HepG2 (cell line): ENCODE data around the gene TEX48. TPM values are rescaled to one million over a fixed set of nuclear protein-coding genes. Genes with fewer than 3 reads are reported as not detected.

Source experiments
- ATAC-seq: fragments of 200-7000 bp; cut with Tn5 transposase; 3 replicates; pipeline ENCODE4 v1.9.1; 2020; ENCODE audit warnings: mild to moderate bottlenecking, moderate library complexity
- BruUV-seq: library from RNA; stranded (reverse); fragments of 400-500 nt; replicated peaks from 2 replicates; lab custom pipeline; 2021; lab: Mats Ljungman, UMichigan
- CTCF ChIA-PET: fragments of 300-600 bp; formaldehyde crosslinking; extraction: SDS; loops from one replicate; lab custom pipeline; 2021; ENCODE audit warnings: low total read pairs, inconsistent platforms, low intra/inter-chr PET ratio; lab: Yijun Ruan, JAX
- POLR2A ChIA-PET: fragments of 350-600 bp; sonication (Branson Sonifier 250); formaldehyde crosslinking; loops from one replicate; lab custom pipeline; 2020; ENCODE audit warnings: antibody characterized with exemption, inconsistent platforms; lab: Yijun Ruan, JAX
- DNase-seq: peaks from one replicate; pipeline ENCODE4 v3.0.0-alpha.2; 2015; ENCODE audit warnings: low spot score
- FAIRE-seq: peaks from 3 replicates; lab custom pipeline; 2011; peaks lifted over from hg19 to GRCh38; lab: Jason Lieb, UNC
- H2AFZ ChIP-seq: one replicate; pipeline ENCODE4 v1.6.1; 2011; ENCODE audit warnings: low read length, inconsistent platforms
- H3K27ac ChIP-seq: fragments of 300-600 bp; 3 replicates; pipeline ENCODE4 v1.8.0; 2011; ENCODE audit warnings: mixed run types, mild to moderate bottlenecking, mixed read lengths, low read length, inconsistent platforms; ENCODE audit not compliant: insufficient read depth; ENCODE audit errors: extremely low read length
- H3K27me3 ChIP-seq, 2 experiments: fragments of 200-600 bp in 1 of 2; 2 replicates in 1 of 2; 3 replicates in 1 of 2; pipeline versions ENCODE4 v1.6.0 to v1.8.0; 2011; ENCODE audit warnings: low read length in 2 of 2, mild to moderate bottlenecking in 2 of 2, moderate library complexity in 2 of 2, inconsistent platforms in 1 of 2; ENCODE audit not compliant: insufficient read depth in 2 of 2, control insufficient read depth in 1 of 2
- H3K36me3 ChIP-seq, 2 experiments: fragments of 200-600 bp in 1 of 2; replicated peaks in 1 of 2; 2 replicates in 1 of 2; 3 replicates in 1 of 2; pipeline versions ENCODE4 v1.5.1 to v1.8.0; 2011; ENCODE audit warnings: low read length in 2 of 2, inconsistent platforms in 1 of 2; ENCODE audit not compliant: insufficient read depth in 2 of 2, control insufficient read depth in 1 of 2
- H3K4me1 ChIP-seq: 2 replicates; pipeline ENCODE4 v1.5.1; 2012; ENCODE audit warnings: low read length, inconsistent platforms; ENCODE audit not compliant: insufficient read depth
- H3K4me2 ChIP-seq: 2 replicates; pipeline ENCODE4 v1.6.0; 2011; ENCODE audit warnings: low read depth, low read length, inconsistent platforms
- H3K4me3 ChIP-seq, 3 experiments: fragments of 200-600 bp in 1 of 3; sonication (generic), shearing (Covaris generic) in 1 of 3; replicated peaks in 1 of 3; 2 replicates each; pipeline ENCODE4 v1.5.1; 2011 to 2016; ENCODE audit warnings: low read length in 3 of 3, inconsistent platforms in 2 of 3, low read depth in 2 of 3, mild to moderate bottlenecking in 2 of 3, control low read depth in 1 of 3, mixed read lengths in 1 of 3; ENCODE audit not compliant: insufficient read depth in 1 of 3
- H3K79me2 ChIP-seq: one replicate; pipeline ENCODE4 v1.6.1; 2011; ENCODE audit warnings: low read length, inconsistent platforms; ENCODE audit not compliant: insufficient read depth
- H3K9ac ChIP-seq: 2 replicates; pipeline ENCODE4 v1.6.0; 2011; ENCODE audit warnings: mild to moderate bottlenecking, low read depth, low read length, inconsistent platforms; ENCODE audit not compliant: insufficient read depth
- H3K9me3 ChIP-seq: 2 replicates; pipeline ENCODE4 v1.5.1; 2012; ENCODE audit warnings: mild to moderate bottlenecking, low read length
- H4K20me1 ChIP-seq: 2 replicates; pipeline ENCODE4 v1.6.0; 2011; ENCODE audit warnings: inconsistent platforms, mild to moderate bottlenecking, low read length, moderate library complexity; ENCODE audit not compliant: insufficient read depth
- CEBPZ ChIP-seq: IDR thresholded peaks from 2 replicates; pipeline ENCODE4 v1.6.1; 2012; ENCODE audit warnings: low read length, improper control_type of control experiment
- ERF ChIP-seq: IDR thresholded peaks from 2 replicates; pipeline ENCODE4 v1.6.1; 2018; ENCODE audit warnings: missing biosample characterization, missing genetic modification reagents
- FOXK2 ChIP-seq: fragments of 450-650 bp; IDR thresholded peaks from 2 replicates; pipeline ENCODE4 v1.6.1; 2016
- FUBP1 ChIP-seq: sonication (generic); formaldehyde crosslinking; IDR thresholded peaks from 2 replicates; pipeline ENCODE4 v1.5.1; 2020; ENCODE audit warnings: missing genetic modification reagents, mild to moderate bottlenecking, borderline replicate concordance
- MLLT10 ChIP-seq: sonication (generic); formaldehyde crosslinking; IDR thresholded peaks from 2 replicates; pipeline ENCODE4 v1.4.0; 2020; ENCODE audit warnings: missing genetic modification reagents
- MYPOP ChIP-seq: sonication (generic); formaldehyde crosslinking; IDR thresholded peaks from 2 replicates; pipeline ENCODE4 v1.8.1; 2023; ENCODE audit warnings: mild to moderate bottlenecking, moderate library complexity, missing genetic modification reagents
- TAF1 ChIP-seq: sonication (generic); formaldehyde crosslinking; IDR thresholded peaks from 2 replicates; pipeline ENCODE4 v1.4.0; 2020; ENCODE audit warnings: missing genetic modification reagents
- ZIK1 ChIP-seq: sonication (generic); formaldehyde crosslinking; IDR thresholded peaks from 2 replicates; pipeline ENCODE4 v1.5.0; 2020; ENCODE audit warnings: mild to moderate bottlenecking, low read depth, missing genetic modification reagents, borderline replicate concordance
- ZNF101 ChIP-seq: sonication (generic); formaldehyde crosslinking; IDR thresholded peaks from 2 replicates; pipeline ENCODE4 v1.4.0; 2020; ENCODE audit warnings: mild to moderate bottlenecking, low read depth, missing genetic modification reagents, borderline replicate concordance
- ZNF451 ChIP-seq: sonication (generic); formaldehyde crosslinking; IDR thresholded peaks from 2 replicates; pipeline ENCODE4 v1.5.0; 2020; ENCODE audit warnings: mild to moderate bottlenecking, missing genetic modification reagents
- WGBS: methylation state at CpG from one replicate; pipeline ENCODE4 v1.1.6; 2017; ENCODE audit warnings: low lambda C conversion rate; 5-methylcytosine and 5-hydroxymethylcytosine counted together
- in situ Hi-C: cut with HindIII; loops from 2 replicates; pipeline ENCODE4 v1.10.0; 2017; ENCODE audit warnings: low pct_unique_long_range_greater_than_20kb; ENCODE audit not compliant: extremely low pct_ligation_motif_present
- intact Hi-C: fragments of 100-400 bp; cut with micrococcal nuclease; formaldehyde crosslinking; loops from one replicate; pipeline ENCODE4 v1.10.0; 2022; ENCODE audit not compliant: unreplicated experiment
- polyA plus RNA-seq, 8 experiments: library from polyadenylated mRNA; depleted of rRNA in 3 of 8; stranded (reverse) in 7 of 8; unstranded in 1 of 8; fragments of >200 nt; fragmentation: Illumina TruSeq in 4 of 8; extraction: Trizol in 4 of 8; gene quantifications; 2 replicates each; pipeline versions ENCODE4 v1.2.1 to v1.2.3, GENCODE V29; 2011 to 2016; ENCODE audit warnings: low read depth in 4 of 8, missing spikeins in 1 of 8, mixed read lengths in 1 of 8; ENCODE audit not compliant: insufficient read depth in 1 of 8
- total RNA-seq, 5 experiments: library from RNA; depleted of rRNA; stranded (reverse); fragments of >200 nt; fragmentation: Illumina TruSeq; extraction: Trizol; gene quantifications; 2 replicates each; pipeline ENCODE4 v1.2.3, GENCODE V29; 2016; ENCODE audit warnings: low read depth in 1 of 5

TEX48 gene
- total and polyA plus RNA-seq, 2 of the 13 experiments (the other 11 are each of a cell fraction or from before 2014, with no cell fraction given) = not detected

DNA sequence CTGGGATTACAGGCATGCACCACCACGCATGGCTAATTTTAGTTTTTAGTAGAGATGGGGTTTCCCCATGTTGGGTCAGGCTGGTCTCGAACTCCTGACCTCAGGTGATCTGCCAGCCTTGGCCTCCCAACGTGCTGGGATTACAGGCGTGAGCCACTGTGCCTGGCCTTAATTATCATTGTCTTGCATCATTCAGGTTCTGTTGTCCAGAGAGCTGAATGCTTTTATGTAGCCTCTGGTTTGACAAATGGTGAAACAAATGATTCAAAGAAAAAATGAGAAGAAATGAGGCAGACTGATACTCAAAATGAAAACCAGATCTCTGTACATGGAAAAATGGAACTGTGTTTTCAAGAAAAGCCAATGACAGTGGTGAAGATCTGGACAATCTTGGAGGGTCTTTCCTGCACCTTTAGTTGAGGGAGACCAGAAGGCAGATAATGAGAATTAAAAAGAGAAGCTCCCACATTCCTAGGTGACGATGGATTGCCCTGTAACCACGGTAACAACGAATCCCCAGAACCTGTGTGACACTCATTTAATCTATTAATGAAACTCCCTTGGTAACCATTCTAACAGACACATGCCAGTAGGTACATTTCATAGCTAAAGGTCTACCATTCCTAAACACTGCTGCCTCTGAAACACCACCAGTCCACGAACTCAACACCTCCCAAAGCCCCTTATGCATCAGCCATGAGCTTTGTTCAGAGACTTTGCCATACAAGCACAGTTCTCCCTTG, 1.6 kb downstream of the TEX48 start:
- DNase-seq = no peak
- Histone ChIP-seq H3K27me3 (no peaks in the 10 kb centered on the region), H3K79me2 (no peaks in the 10 kb centered on the region), H3K9me3 (no peaks in the 10 kb centered on the region), H3K27ac (no peak overlapping the region), H3K9ac (no peak overlapping the region), H3K36me3 (no peaks in the 10 kb centered on the region), H3K4me1 (peaks cover 8% of the 10 kb centered on the region), H3K4me2 (no peak overlapping the region), H4K20me1 (no peaks in the 10 kb centered on the region), H3K4me3 (no peak overlapping the region), H2AFZ (no peak overlapping the region)
- in situ Hi-C loops = loop anchor here (5.0 to 10.0 kb wide), 3 partner anchors 232 to 844 kb away; no protein-coding TSS in a partner anchor
- no peak for FAIRE-seq
- TF ChIP-seq ZIK1 (no peak), TAF1 (CRISPR knock-in tag) (no peak)
- no peak for ATAC-seq
- no TSS peak for BruUV-seq
- 2% methylated on average over 8 of the region's 8 CpGs for WGBS
- POLR2A ChIA-PET = no interaction called here
- intact Hi-C loops = loop anchor here (1.0 to 5.0 kb wide), 5 partner anchors 41 to 842 kb away; no protein-coding TSS in a partner anchor
- CTCF ChIA-PET = interaction anchor here (1.3 to 3.4 kb wide), 5 partner anchors 41 to 844 kb away, joined by 3 to 46 read pairs (median 9); no protein-coding TSS in a partner anchor

DNA sequence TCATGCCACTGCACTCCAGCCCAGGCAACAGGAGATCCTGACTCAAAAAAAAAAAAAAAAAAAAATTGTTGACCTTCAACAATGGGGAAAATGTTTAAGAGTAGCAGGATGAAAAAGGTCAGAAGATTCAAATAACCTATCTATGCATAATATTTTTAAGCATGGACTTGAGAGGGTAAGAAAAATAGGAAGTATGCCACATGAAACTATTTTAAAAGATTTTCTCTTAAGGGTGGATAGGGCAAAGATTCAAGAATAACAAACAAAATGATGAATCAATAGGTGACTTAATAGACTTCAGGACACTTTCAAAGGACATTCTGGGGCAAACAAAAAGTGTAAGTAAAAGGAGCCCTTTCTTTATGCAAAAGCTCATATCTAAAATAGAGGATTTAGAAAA, 3.2 kb downstream of the TEX48 start:
- BruUV-seq = no TSS peak
- ChIA-PET CTCF (no interaction called here), POLR2A (no interaction called here)
- Histone ChIP-seq H3K4me3 (no peak overlapping the region), H2AFZ (no peak overlapping the region), H3K27me3 (no peaks in the 10 kb centered on the region), H3K9ac (no peak overlapping the region), H3K4me1 (peaks cover 8% of the 10 kb centered on the region), H3K9me3 (no peaks in the 10 kb centered on the region), H3K79me2 (no peaks in the 10 kb centered on the region), H4K20me1 (no peaks in the 10 kb centered on the region), H3K4me2 (no peak overlapping the region), H3K27ac (no peak overlapping the region), H3K36me3 (no peaks in the 10 kb centered on the region)
- DNase-seq = no peak
- FAIRE-seq = no peak
- in situ Hi-C loops (no loop called here), intact Hi-C loops (no loop called here)
- no peak for ATAC-seq
- TF ChIP-seq MYPOP (CRISPR knock-in tag) = no peak
- TF ChIP-seq ZNF451 (CRISPR knock-in tag) = no peak
- TF ChIP-seq MLLT10 = no peak
- no peak for TF ChIP-seq FOXK2
- no peak for TF ChIP-seq ZNF101 (CRISPR knock-in tag)
- TF ChIP-seq FUBP1 (CRISPR knock-in tag) = no peak
- no peak for TF ChIP-seq ERF
- no peak for TF ChIP-seq CEBPZ
